Measurements from ENCODE around the gene FZD10. TPM values are rescaled to one million over a fixed set of nuclear protein-coding genes. Genes with fewer than 3 reads are reported as not detected.

FZD10 gene
- total RNA-seq, 3 donors from 2014 or later (not counting 1 experiment from before 2014, with no cell fraction given), result not detected

- H3K4me3 ChIP-seq (ENCODE audit: low read length), result no peak overlapping the region
- H3K27me3 Mint-ChIP-seq (ENCODE audit: low read depth in 2 of 2), result peaks cover 0 to 14% of the 10 kb centered on the region in 2 donors
- H3K27ac ChIP-seq (ENCODE audit: low read length), result no peak overlapping the region
- H3K36me3 Mint-ChIP-seq, result no peaks in the 10 kb centered on the region
- H3K27me3 ChIP-seq (ENCODE audit: control insufficient read depth, insufficient read depth, low read length), result no peaks in the 10 kb centered on the region
- H3K9me3 ChIP-seq (ENCODE audit: control insufficient read depth, insufficient read depth, low read length), result no peaks in the 10 kb centered on the region
- TF ChIP-seq, protein P1, sequence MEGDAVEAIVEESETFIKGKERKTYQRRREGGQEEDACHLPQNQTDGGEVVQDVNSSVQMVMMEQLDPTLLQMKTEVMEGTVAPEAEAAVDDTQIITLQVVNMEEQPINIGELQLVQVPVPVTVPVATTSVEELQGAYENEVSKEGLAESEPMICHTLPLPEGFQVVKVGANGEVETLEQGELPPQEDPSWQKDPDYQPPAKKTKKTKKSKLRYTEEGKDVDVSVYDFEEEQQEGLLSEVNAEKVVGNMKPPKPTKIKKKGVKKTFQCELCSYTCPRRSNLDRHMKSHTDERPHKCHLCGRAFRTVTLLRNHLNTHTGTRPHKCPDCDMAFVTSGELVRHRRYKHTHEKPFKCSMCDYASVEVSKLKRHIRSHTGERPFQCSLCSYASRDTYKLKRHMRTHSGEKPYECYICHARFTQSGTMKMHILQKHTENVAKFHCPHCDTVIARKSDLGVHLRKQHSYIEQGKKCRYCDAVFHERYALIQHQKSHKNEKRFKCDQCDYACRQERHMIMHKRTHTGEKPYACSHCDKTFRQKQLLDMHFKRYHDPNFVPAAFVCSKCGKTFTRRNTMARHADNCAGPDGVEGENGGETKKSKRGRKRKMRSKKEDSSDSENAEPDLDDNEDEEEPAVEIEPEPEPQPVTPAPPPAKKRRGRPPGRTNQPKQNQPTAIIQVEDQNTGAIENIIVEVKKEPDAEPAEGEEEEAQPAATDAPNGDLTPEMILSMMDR (IDR thresholded peaks at IDR 0.05), result no peak
- H3K9me3 Mint-ChIP-seq, result peaks cover 0 to 2% of the 10 kb centered on the region in 2 donors
- DNase-seq (no peak), ATAC-seq (no peak)
- intact Hi-C loops (cut with micrococcal nuclease), result no loop called here
- H3K27ac Mint-ChIP-seq, result no peak overlapping the region
- H3K4me3 Mint-ChIP-seq, result no peak overlapping the region
- no peaks in the 10 kb centered on the region for H3K4me1 ChIP-seq (ENCODE audit: control insufficient read depth, insufficient read depth, low read length)
- 43% methylated on average over 6 of the region's 7 CpGs for WGBS (ENCODE audit: insufficient coverage)
- H3K4me1 Mint-ChIP-seq, result no peaks in the 10 kb centered on the region
- no peaks in the 10 kb centered on the region for H3K36me3 ChIP-seq (ENCODE audit: control insufficient read depth, insufficient read depth, low read length)
These were observed 16.0 kb downstream of the FZD10 start for GRCh38 chr12:130178282-130178681.

- Histone ChIP-seq H3K27me3 (ENCODE audit: control insufficient read depth, insufficient read depth, low read length) (no peaks in the 10 kb centered on the region), H3K27ac (ENCODE audit: low read length) (no peak overlapping the region), H3K4me1 (ENCODE audit: control insufficient read depth, insufficient read depth, low read length) (no peaks in the 10 kb centered on the region), H3K36me3 (ENCODE audit: control insufficient read depth, insufficient read depth, low read length) (no peaks in the 10 kb centered on the region), H3K4me3 (ENCODE audit: low read length) (no peak overlapping the region), H3K9me3 (ENCODE audit: control insufficient read depth, insufficient read depth, low read length) (no peaks in the 10 kb centered on the region)
- Mint-ChIP-seq H3K27ac (no peak overlapping the region), H3K36me3 (no peaks in the 10 kb centered on the region), H3K4me1 (no peaks in the 10 kb centered on the region), H3K4me3 (no peak overlapping the region), H3K9me3 (peaks cover 0 to 2% of the 10 kb centered on the region in 2 donors), H3K27me3 (ENCODE audit: low read depth in 2 of 2) (peaks cover 0 to 14% of the 10 kb centered on the region in 2 donors)
- WGBS (ENCODE audit: insufficient coverage), result 83% methylated on average over 7 of the region's 7 CpGs
- intact Hi-C loops (cut with micrococcal nuclease), result no loop called here
- TF ChIP-seq, protein P1 (IDR thresholded peaks at IDR 0.05), result no peak
- DNase-seq (no peak), ATAC-seq (no peak)
These were observed 16.9 kb downstream of the FZD10 start for GRCh38 chr12:130179191-130179590.

DNA sequence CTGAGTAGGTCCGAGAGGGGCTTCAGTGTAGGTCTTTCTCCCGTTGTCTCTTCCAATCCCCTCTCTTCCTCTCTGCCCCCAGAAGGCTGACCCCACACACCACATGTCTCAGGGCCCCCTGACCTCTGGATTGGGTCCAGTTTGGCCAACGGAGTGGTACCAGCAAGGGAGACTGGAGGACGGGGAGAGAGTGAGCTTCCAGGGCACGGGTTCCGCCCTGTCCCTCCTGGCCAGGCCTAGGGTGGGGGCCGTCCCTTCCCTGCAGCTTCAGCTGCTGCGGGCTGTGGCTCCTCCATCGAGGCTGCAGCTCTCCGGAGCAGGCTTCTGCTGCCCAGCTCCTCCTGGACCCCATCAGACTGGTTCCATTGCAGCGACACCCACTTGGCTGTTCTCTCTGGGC, 17.4 kb downstream of the FZD10 start:
- no peaks in the 10 kb centered on the region for H3K4me1 Mint-ChIP-seq
- intact Hi-C loops (cut with micrococcal nuclease), result no loop called here
- H3K27me3 Mint-ChIP-seq (ENCODE audit: low read depth in 2 of 2), result peaks cover 0 to 14% of the 10 kb centered on the region in 2 donors

More for the DNA sequence above, 17.4 kb downstream of the FZD10 start:
- ATAC-seq, result no peak
- Histone ChIP-seq H3K4me1 (ENCODE audit: control insufficient read depth, insufficient read depth, low read length) (no peaks in the 10 kb centered on the region), H3K4me3 (ENCODE audit: low read length) (no peak overlapping the region), H3K9me3 (ENCODE audit: control insufficient read depth, insufficient read depth, low read length) (no peaks in the 10 kb centered on the region), H3K36me3 (ENCODE audit: control insufficient read depth, insufficient read depth, low read length) (no peaks in the 10 kb centered on the region), H3K27ac (ENCODE audit: low read length) (no peak overlapping the region), H3K27me3 (ENCODE audit: control insufficient read depth, insufficient read depth, low read length) (no peaks in the 10 kb centered on the region)
- TF ChIP-seq, protein P1 (IDR thresholded peaks at IDR 0.05), result no peak
- peaks cover 0 to 2% of the 10 kb centered on the region in 2 donors for H3K9me3 Mint-ChIP-seq
- 88% methylated on average over 11 of the region's 11 CpGs for WGBS (ENCODE audit: insufficient coverage)
- no peaks in the 10 kb centered on the region for H3K36me3 Mint-ChIP-seq
- H3K27ac Mint-ChIP-seq, result no peak overlapping the region
- no peak for DNase-seq
- no peak overlapping the region for H3K4me3 Mint-ChIP-seq
